ENCODE measurements around the gene SIGLEC1.

SIGLEC1 gene

GRCh38 chr20:3730803-3731672 lies 18.6 kb upstream of the SIGLEC1 start:
- no peak overlapping the region for H3K4me3 ChIP-seq (ENCODE audit: low read depth, low read length)
- TF ChIP-seq CTCF (IDR thresholded peaks at IDR 0.05; ENCODE audit: low read depth, low read length) = no peak

- no peak for TF ChIP-seq CTCF (IDR thresholded peaks at IDR 0.05; ENCODE audit: low read depth, low read length)
Observed at GRCh38 chr20:3729811-3730540, 17.6 kb upstream of the SIGLEC1 start.

GRCh38 chr20:3729378-3729777 lies 17.0 kb upstream of the SIGLEC1 start:
- no peak overlapping the region for H3K4me3 ChIP-seq (ENCODE audit: low read depth, low read length)
- no peak for TF ChIP-seq CTCF (IDR thresholded peaks at IDR 0.05; ENCODE audit: low read depth, low read length)

More at GRCh38 chr20:3729811-3730540, 17.6 kb upstream of the SIGLEC1 start:
- no peak overlapping the region for H3K4me3 ChIP-seq (ENCODE audit: low read depth, low read length)

- no peak overlapping the region for H3K4me3 ChIP-seq (ENCODE audit: low read depth, low read length)
- no peak for TF ChIP-seq CTCF (IDR thresholded peaks at IDR 0.05; ENCODE audit: low read depth, low read length)
Observed at GRCh38 chr20:3728876-3729275, 16.5 kb upstream of the SIGLEC1 start.

- no peak for TF ChIP-seq CTCF (IDR thresholded peaks at IDR 0.05; ENCODE audit: low read depth, low read length)
- no peak overlapping the region for H3K4me3 ChIP-seq (ENCODE audit: low read depth, low read length)
Observed at GRCh38 chr20:3728354-3728753, 16.0 kb upstream of the SIGLEC1 start.

GRCh38 chr20:3727401-3728021 lies 15.1 kb upstream of the SIGLEC1 start:
- H3K4me3 ChIP-seq (ENCODE audit: low read depth, low read length) = 0 out of 2 replicates have a peak overlapping the region, but pooled peaks have one; percentile 27
- no peak for TF ChIP-seq CTCF (IDR thresholded peaks at IDR 0.05; ENCODE audit: low read depth, low read length)
